GM12872 (cell line): ENCODE measurements around the gene CCDC178.

ENCODE experiments used
- CTCF ChIP-seq: IDR thresholded peaks from 3 replicates; pipeline ENCODE4 v1.5.1; 2011; ENCODE audit warnings: low read depth, mild to moderate bottlenecking, low read length, moderate library complexity; ENCODE audit not compliant: insufficient read depth

The CCDC178 gene

GRCh38 chr18:33152376-33152775, 288.1 kb downstream of the CCDC178 start:
- no peak for TF ChIP-seq CTCF

GRCh38 chr18:33146014-33146413, 294.5 kb downstream of the CCDC178 start:
- TF ChIP-seq CTCF, result no peak

- no peak for TF ChIP-seq CTCF
Observed at GRCh38 chr18:33135951-33136660, 304.4 kb downstream of the CCDC178 start.

GRCh38 chr18:33132657-33133056, 307.9 kb downstream of the CCDC178 start:
- no peak for TF ChIP-seq CTCF

GRCh38 chr18:33128581-33128980, 311.9 kb downstream of the CCDC178 start:
- no peak for TF ChIP-seq CTCF

GRCh38 chr18:33123862-33124518, 316.5 kb downstream of the CCDC178 start:
- no peak for TF ChIP-seq CTCF

GRCh38 chr18:33116376-33116775, 324.1 kb downstream of the CCDC178 start:
- TF ChIP-seq CTCF, result no peak
